ENCODE measurements around the gene RSPH10B2.
"Not testable (repeated sequence)": the region's sequence is repeated elsewhere in the genome, so short reads cannot be mapped to it uniquely, and the experiment has no call there.

RSPH10B2 gene

DNA sequence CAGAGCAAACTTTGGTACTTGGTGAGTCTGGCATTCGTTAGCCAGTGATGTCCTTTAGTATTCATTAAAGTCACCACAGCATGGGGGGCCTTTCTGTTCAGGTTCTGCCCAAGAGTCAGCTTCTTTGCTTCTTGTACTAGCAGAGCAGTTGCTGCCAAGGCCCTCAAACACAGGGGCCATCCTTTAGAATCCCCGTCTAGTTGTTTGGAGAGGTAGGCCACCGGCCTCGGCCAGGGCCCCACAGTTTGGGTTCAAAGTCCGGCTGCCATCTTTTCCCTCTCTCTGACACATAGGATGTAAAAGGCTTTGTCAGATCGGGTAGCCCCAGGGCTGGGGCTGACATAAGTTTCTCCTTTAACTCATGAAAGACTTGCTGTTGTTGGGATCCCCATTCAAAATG lies 89.8 kb downstream of the RSPH10B2 start:
- DNase-seq, result not testable (repeated sequence)

DNA sequence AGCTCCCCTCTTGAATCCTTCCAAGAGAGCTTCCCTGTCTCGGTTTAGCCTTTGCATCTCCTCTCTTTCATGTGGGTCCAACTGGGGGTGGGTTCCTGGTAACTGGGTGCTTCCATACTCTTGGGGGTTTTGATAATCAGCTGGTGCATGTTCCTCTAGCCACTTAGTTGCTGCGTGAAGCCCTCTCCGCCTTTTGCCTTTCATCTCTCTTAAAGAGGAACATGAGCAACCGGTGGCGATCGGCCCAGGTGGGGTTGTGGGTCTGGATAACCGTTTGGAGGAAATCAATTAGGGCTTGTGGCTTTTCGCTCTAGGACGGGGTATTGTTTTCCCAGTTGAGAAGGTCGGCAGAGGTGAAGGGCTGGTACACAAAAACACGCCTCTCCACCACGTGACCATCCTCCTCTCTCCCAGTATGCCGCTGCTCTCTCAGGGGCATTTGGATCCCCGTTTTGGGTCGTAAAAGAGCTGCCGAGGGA lies 92.1 kb downstream of the RSPH10B2 start:
- not testable (repeated sequence) for DNase-seq

DNA sequence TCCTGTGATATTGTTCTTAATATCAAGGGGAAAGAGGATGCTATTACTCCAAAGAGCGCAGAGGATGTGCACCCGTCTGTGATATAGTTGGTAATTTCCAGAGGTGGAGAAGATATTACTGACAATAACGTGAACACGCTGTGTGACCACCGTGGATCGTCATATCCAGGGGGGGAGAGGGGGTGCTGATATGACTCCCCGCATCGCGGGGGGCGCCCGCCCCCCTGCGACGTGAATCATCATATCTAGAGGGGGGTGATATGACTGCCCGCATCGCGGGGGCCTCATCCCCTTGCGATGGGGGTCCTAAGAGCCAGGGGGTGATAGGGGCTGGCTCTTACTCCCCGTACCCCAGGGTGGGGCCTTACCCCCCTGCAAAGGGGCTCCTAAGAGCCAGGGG lies 93.8 kb downstream of the RSPH10B2 start:
- DNase-seq, result not testable (repeated sequence)
